ENCODE data around the gene SPATA46. TPM values are rescaled to one million over a fixed set of nuclear protein-coding genes. Genes with fewer than 3 reads are reported as not detected.

SPATA46 gene
- total and polyA plus RNA-seq, 9 of the 15 experiments (the other 6 are each of a cell fraction or from before 2014, with no cell fraction given) = 0.04 to 0.11 TPM; not detected in 7

- TF ChIP-seq KDM4B (IDR thresholded peaks at IDR 0.05; ENCODE audit: borderline replicate concordance in 2 of 2, low read depth in 1 of 2) (no peak), KLF10 (CRISPR knock-in tag; IDR thresholded peaks at IDR 0.05) (no peak), PCBP2 (IDR thresholded peaks at IDR 0.05; ENCODE audit: low read depth, low read length, poor library complexity, severe bottlenecking) (no peak), ZNF316 (IDR thresholded peaks at IDR 0.05) (no peak), PHB2 (IDR thresholded peaks at IDR 0.05; ENCODE audit: low read depth) (no peak), ETV5 (CRISPR knock-in tag; IDR thresholded peaks at IDR 0.05; ENCODE audit: low read depth) (0 out of 2 replicates have a peak, but pooled peaks have one; percentile 22), ARNT (IDR thresholded peaks at IDR 0.05) (no peak), SAFB2 (IDR thresholded peaks at IDR 0.05; ENCODE audit: borderline replicate concordance, low read depth, low read length, severe bottlenecking) (no peak), SMARCE1 (IDR thresholded peaks at IDR 0.05) (peak; percentile 92), TEAD4 (IDR thresholded peaks at IDR 0.05; ENCODE audit: low read length) (peak; percentile 53; the same call in 1 of the 2 replicates), TEAD4 (CRISPR knock-in tag; IDR thresholded peaks at IDR 0.05; ENCODE audit: borderline replicate concordance) (0 out of 2 replicates have a peak, but pooled peaks have one; percentile 65), GMEB1 (CRISPR knock-in tag; IDR thresholded peaks at IDR 0.05) (no peak), SPI1 (IDR thresholded peaks at IDR 0.05; ENCODE audit: borderline replicate concordance, low read depth, low read length) (peak; percentile 96), PHB (CRISPR knock-in tag; IDR thresholded peaks at IDR 0.05) (no peak), L3MBTL2 (IDR thresholded peaks at IDR 0.05) (peak; percentile 23; the same call in 1 of the 2 replicates), HCFC1 (IDR thresholded peaks at IDR 0.05; ENCODE audit: low read depth, low read length) (no peak), ZNF324 (CRISPR knock-in tag; IDR thresholded peaks at IDR 0.05) (no peak), TCF7 (IDR thresholded peaks at IDR 0.05; ENCODE audit: borderline replicate concordance) (no peak), AFF4 (CRISPR knock-in tag; IDR thresholded peaks at IDR 0.05) (no peak), MED1 (CRISPR knock-in tag; IDR thresholded peaks at IDR 0.05; ENCODE audit: borderline replicate concordance) (no peak), ZBTB17 (CRISPR knock-in tag; IDR thresholded peaks at IDR 0.05) (no peak), TAF15 (IDR thresholded peaks at IDR 0.05; ENCODE audit: low read depth, low read length) (no peak), TFAM (CRISPR knock-in tag; conservative IDR thresholded peaks at IDR 0.05) (no peak), PHF8 (IDR thresholded peaks at IDR 0.05; ENCODE audit: borderline replicate concordance, low read length) (no peak), MEF2D (tag; conservative IDR thresholded peaks at IDR 0.05; ENCODE audit: low read depth) (no peak), BACH1 (tag; IDR thresholded peaks at IDR 0.05) (no peak)
Observed at GRCh38 chr1:162422662-162423375, 46.2 kb upstream of the SPATA46 start (continued).
